Nephron (organoid): ENCODE measurements around the gene LIN7C.

Experiments used
- H3K27ac Mint-ChIP-seq, 3 experiments: 2 replicates each; pipeline ENCODE4 v1.8.0; 2020; ENCODE audit warnings: mixed read lengths in 3 of 3, mild to moderate bottlenecking in 2 of 3, moderate library complexity in 1 of 3
- H3K27me3 Mint-ChIP-seq: 2 replicates; pipeline ENCODE4 v1.8.0; 2021; ENCODE audit warnings: low read depth, mild to moderate bottlenecking, moderate library complexity, mixed read lengths
- H3K36me3 Mint-ChIP-seq: 2 replicates; pipeline ENCODE4 v1.8.0; 2020; ENCODE audit warnings: low read depth, mixed read lengths
- H3K4me1 Mint-ChIP-seq: 2 replicates; pipeline ENCODE4 v1.8.0; 2020; ENCODE audit warnings: mixed read lengths
- H3K4me3 Mint-ChIP-seq, 3 experiments: 2 replicates each; pipeline ENCODE4 v1.8.0; 2020; ENCODE audit warnings: mild to moderate bottlenecking in 3 of 3, mixed read lengths in 3 of 3, moderate library complexity in 2 of 3
- H3K9me3 Mint-ChIP-seq: 2 replicates; pipeline ENCODE4 v1.8.0; 2020; ENCODE audit warnings: mixed read lengths
- TF ChIP-seq, protein P1 (sequence below), 3 experiments: fragments of 200-600 bp; sonication (generic); IDR thresholded peaks; one replicate each; pipeline ENCODE4 v1.5.0; 2021; ENCODE audit warnings: antibody characterized with exemption in 3 of 3; ENCODE audit not compliant: unreplicated experiment in 3 of 3

The LIN7C gene

GRCh38 chr11:27514558-27514957 lies 8.0 kb upstream of the LIN7C start:
- H3K27me3 Mint-ChIP-seq: no peaks in the 10 kb centered on the region
- H3K9me3 Mint-ChIP-seq: peaks cover 4% of the 10 kb centered on the region
- no peak overlapping the region for H3K27ac Mint-ChIP-seq
- no peak overlapping the region for H3K4me3 Mint-ChIP-seq
- TF ChIP-seq, protein P1, sequence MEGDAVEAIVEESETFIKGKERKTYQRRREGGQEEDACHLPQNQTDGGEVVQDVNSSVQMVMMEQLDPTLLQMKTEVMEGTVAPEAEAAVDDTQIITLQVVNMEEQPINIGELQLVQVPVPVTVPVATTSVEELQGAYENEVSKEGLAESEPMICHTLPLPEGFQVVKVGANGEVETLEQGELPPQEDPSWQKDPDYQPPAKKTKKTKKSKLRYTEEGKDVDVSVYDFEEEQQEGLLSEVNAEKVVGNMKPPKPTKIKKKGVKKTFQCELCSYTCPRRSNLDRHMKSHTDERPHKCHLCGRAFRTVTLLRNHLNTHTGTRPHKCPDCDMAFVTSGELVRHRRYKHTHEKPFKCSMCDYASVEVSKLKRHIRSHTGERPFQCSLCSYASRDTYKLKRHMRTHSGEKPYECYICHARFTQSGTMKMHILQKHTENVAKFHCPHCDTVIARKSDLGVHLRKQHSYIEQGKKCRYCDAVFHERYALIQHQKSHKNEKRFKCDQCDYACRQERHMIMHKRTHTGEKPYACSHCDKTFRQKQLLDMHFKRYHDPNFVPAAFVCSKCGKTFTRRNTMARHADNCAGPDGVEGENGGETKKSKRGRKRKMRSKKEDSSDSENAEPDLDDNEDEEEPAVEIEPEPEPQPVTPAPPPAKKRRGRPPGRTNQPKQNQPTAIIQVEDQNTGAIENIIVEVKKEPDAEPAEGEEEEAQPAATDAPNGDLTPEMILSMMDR (IDR thresholded peaks at IDR 0.05; ENCODE audit: unreplicated experiment in 3 of 3): no peak
- no peaks in the 10 kb centered on the region for H3K36me3 Mint-ChIP-seq
- no peaks in the 10 kb centered on the region for H3K4me1 Mint-ChIP-seq

GRCh38 chr11:27514076-27514475 lies 7.5 kb upstream of the LIN7C start:
- TF ChIP-seq, protein P1 (IDR thresholded peaks at IDR 0.05; ENCODE audit: unreplicated experiment in 3 of 3): no peak
- H3K36me3 Mint-ChIP-seq: no peaks in the 10 kb centered on the region
- H3K27ac Mint-ChIP-seq: no peak overlapping the region
- H3K4me1 Mint-ChIP-seq: no peaks in the 10 kb centered on the region
- no peak overlapping the region for H3K4me3 Mint-ChIP-seq
- no peaks in the 10 kb centered on the region for H3K27me3 Mint-ChIP-seq
- H3K9me3 Mint-ChIP-seq: peaks cover 4% of the 10 kb centered on the region

DNA sequence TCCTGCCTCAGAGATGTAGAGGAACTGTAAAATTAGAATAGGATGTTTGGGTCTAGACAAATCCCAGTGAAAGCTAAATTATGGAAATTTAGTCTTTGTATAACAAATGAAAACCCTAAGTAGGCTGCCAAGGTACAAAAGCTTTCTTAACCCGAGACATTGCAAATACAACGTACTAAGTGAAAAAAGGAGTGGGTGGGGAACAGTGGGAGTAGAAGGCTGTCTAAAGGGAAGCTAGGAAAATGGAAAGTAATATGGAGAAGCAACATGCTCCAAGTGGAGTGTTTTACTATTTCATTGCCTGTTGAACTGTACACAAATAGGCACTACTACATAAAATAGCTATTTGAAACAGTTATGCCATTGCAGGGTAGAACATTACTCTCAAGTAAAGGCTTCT lies 6.8 kb upstream of the LIN7C start:
- H3K27ac Mint-ChIP-seq: no peak overlapping the region
- H3K36me3 Mint-ChIP-seq: no peaks in the 10 kb centered on the region
- no peak overlapping the region for H3K4me3 Mint-ChIP-seq
- TF ChIP-seq, protein P1 (IDR thresholded peaks at IDR 0.05; ENCODE audit: unreplicated experiment in 3 of 3): no peak
- H3K9me3 Mint-ChIP-seq: peaks cover 4% of the 10 kb centered on the region
- H3K4me1 Mint-ChIP-seq: peaks cover 6% of the 10 kb centered on the region
- H3K27me3 Mint-ChIP-seq: no peaks in the 10 kb centered on the region

- Mint-ChIP-seq H3K36me3 (no peaks in the 10 kb centered on the region), H3K9me3 (peaks cover 4% of the 10 kb centered on the region), H3K4me3 (no peak overlapping the region), H3K27me3 (no peaks in the 10 kb centered on the region), H3K27ac (no peak overlapping the region), H3K4me1 (peaks cover 15% of the 10 kb centered on the region)
- TF ChIP-seq, protein P1 (IDR thresholded peaks at IDR 0.05; ENCODE audit: unreplicated experiment in 3 of 3): no peak
These were observed 5.7 kb upstream of the LIN7C start for GRCh38 chr11:27512238-27512637.

DNA sequence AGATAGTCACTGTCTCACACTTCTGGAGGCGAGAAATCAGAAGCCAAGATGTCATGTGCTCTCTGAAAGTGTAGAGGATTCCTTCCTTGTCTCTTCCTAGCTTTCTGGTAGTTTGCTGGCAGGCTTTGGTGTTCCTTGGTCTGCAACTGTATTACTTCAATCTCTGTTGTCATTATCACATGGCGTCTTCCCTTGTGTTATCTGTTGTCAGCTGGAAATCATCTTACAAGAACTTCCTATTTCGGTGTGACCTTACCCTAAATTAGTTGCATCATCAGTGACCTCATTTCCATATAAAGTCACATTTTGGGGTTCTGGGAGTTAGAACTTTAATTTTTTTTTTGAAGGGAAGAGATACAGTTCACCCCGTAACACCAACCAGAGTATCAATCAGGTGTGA lies 3.3 kb upstream of the LIN7C start:
- H3K36me3 Mint-ChIP-seq: no peaks in the 10 kb centered on the region

More for the DNA sequence above, 3.3 kb upstream of the LIN7C start:
- H3K4me3 Mint-ChIP-seq: peak overlapping the region in 1 of 3 experiments; percentile 47
- peaks cover 27% of the 10 kb centered on the region for H3K4me1 Mint-ChIP-seq
- TF ChIP-seq, protein P1 (IDR thresholded peaks at IDR 0.05; ENCODE audit: unreplicated experiment in 3 of 3): no peak
- peaks cover 4% of the 10 kb centered on the region for H3K9me3 Mint-ChIP-seq
- H3K27me3 Mint-ChIP-seq: no peaks in the 10 kb centered on the region
- no peak overlapping the region for H3K27ac Mint-ChIP-seq
